Neural cell (in vitro differentiated cells): ENCODE data around the gene NRSN1. TPM values are rescaled to one million over a fixed set of nuclear protein-coding genes. Genes with fewer than 3 reads are reported as not detected.

Experiments
- H2AFZ ChIP-seq: fragments of 200-600, 300-800 bp; sonication (generic), shearing (Covaris generic); 2 replicates; pipeline ENCODE4 v1.6.0; 2014; ENCODE audit warnings: low read depth, mild to moderate bottlenecking, antibody characterized with exemption, low read length, moderate library complexity
- H3F3A ChIP-seq: fragments of 200-600 bp; shearing (Covaris generic); 2 replicates; pipeline ENCODE4 v1.6.1; 2016; ENCODE audit warnings: mild to moderate bottlenecking, moderate library complexity, mixed read lengths, antibody characterized with exemption, low read length; ENCODE audit not compliant: insufficient read depth, poor library complexity, severe bottlenecking
- H3K27ac ChIP-seq: fragments of 200-600, 300-800 bp; sonication (generic), shearing (Covaris generic); 2 replicates; pipeline ENCODE4 v1.5.1; 2014; ENCODE audit warnings: mild to moderate bottlenecking, low read length, moderate library complexity
- H3K27me3 ChIP-seq: fragments of 300-800, 200-600 bp; sonication (generic), shearing (Covaris generic); 2 replicates; pipeline ENCODE4 v1.6.0; 2014; ENCODE audit warnings: mild to moderate bottlenecking, low read depth, low read length, moderate library complexity; ENCODE audit not compliant: insufficient read depth
- H3K36me3 ChIP-seq: fragments of 300-800, 200-600 bp; sonication (generic), shearing (Covaris generic); 2 replicates; pipeline ENCODE4 v1.5.1; 2014; ENCODE audit warnings: mild to moderate bottlenecking, antibody characterized with exemption, low read length, moderate library complexity; ENCODE audit not compliant: insufficient read depth
- H3K4me2 ChIP-seq: fragments of 300-800, 200-600 bp; sonication (generic), shearing (Covaris generic); 2 replicates; pipeline ENCODE4 v1.6.0; 2014; ENCODE audit warnings: mild to moderate bottlenecking, low read length
- H3K4me3 ChIP-seq: fragments of 300-800, 200-600 bp; sonication (generic), shearing (Covaris generic); 2 replicates; pipeline ENCODE4 v1.5.1; 2014; ENCODE audit warnings: mild to moderate bottlenecking, low read length, moderate library complexity
- H3K79me2 ChIP-seq: fragments of 200-600 bp; shearing (Covaris generic); replicated peaks from 2 replicates; pipeline ENCODE4 v1.6.0; 2014; ENCODE audit warnings: mild to moderate bottlenecking, low read length, moderate library complexity; ENCODE audit not compliant: insufficient read depth
- H3K9ac ChIP-seq: fragments of 300-800, 200-600 bp; sonication (generic), shearing (Covaris generic); 2 replicates; pipeline ENCODE4 v1.6.1; 2016; ENCODE audit warnings: mild to moderate bottlenecking, low read length, mixed read lengths
- H3K9me2 ChIP-seq: fragments of 200-600 bp; shearing (Covaris generic); 2 replicates; pipeline ENCODE4 v1.6.1; 2016; ENCODE audit warnings: mild to moderate bottlenecking, low read length, mixed read lengths; ENCODE audit not compliant: insufficient read depth
- H3K9me3 ChIP-seq: fragments of 200-600, 300-800 bp; sonication (generic), shearing (Covaris generic); 2 replicates; pipeline ENCODE4 v1.6.1; 2016; ENCODE audit warnings: mild to moderate bottlenecking, mixed run types, low read length, moderate library complexity, mixed read lengths
- H4K20me1 ChIP-seq: fragments of 200-600 bp; shearing (Covaris generic); 2 replicates; pipeline ENCODE4 v1.6.1; 2016; ENCODE audit warnings: mild to moderate bottlenecking, mixed run types; ENCODE audit not compliant: insufficient read depth
- EP300 ChIP-seq: fragments of 450-650 bp; conservative IDR thresholded peaks from 2 replicates; pipeline ENCODE4 v1.6.1; 2014; ENCODE audit warnings: antibody characterized with exemption, mild to moderate bottlenecking, moderate library complexity; ENCODE audit not compliant: poor library complexity, severe bottlenecking
- EZH2 ChIP-seq: fragments of 200-600, 300-800 bp; shearing (Covaris generic), sonication (generic); IDR thresholded peaks from 2 replicates; pipeline ENCODE4 v1.6.1; 2014; ENCODE audit warnings: antibody characterized with exemption, low read length, borderline replicate concordance, mild to moderate bottlenecking; ENCODE audit not compliant: insufficient read depth, poor library complexity, severe bottlenecking
- MXI1 ChIP-seq: fragments of 450-650 bp; conservative IDR thresholded peaks from 2 replicates; pipeline ENCODE4 v1.6.1; 2014; ENCODE audit warnings: antibody characterized with exemption, mild to moderate bottlenecking; ENCODE audit not compliant: poor library complexity, severe bottlenecking
- POLR2AphosphoS5 ChIP-seq: IDR thresholded peaks from 2 replicates; pipeline ENCODE4 v1.6.1; 2012
- RAD21 ChIP-seq: fragments of 450-650 bp; conservative IDR thresholded peaks from 2 replicates; pipeline ENCODE4 v1.6.1; 2014; ENCODE audit warnings: antibody characterized with exemption, mild to moderate bottlenecking, moderate library complexity
- SMC3 ChIP-seq: fragments of 450-650 bp; conservative IDR thresholded peaks from 2 replicates; pipeline ENCODE4 v1.6.1; 2014; ENCODE audit warnings: antibody characterized with exemption, mild to moderate bottlenecking, moderate library complexity; ENCODE audit not compliant: poor library complexity
- TAF1 ChIP-seq: IDR thresholded peaks from 2 replicates; pipeline ENCODE4 v1.6.1; 2012; ENCODE audit warnings: low read depth
- polyA plus RNA-seq: library from polyadenylated mRNA; depleted of rRNA; stranded (reverse); fragments of >200 nt; gene quantifications from 2 replicates; pipeline ENCODE4 v1.2.3, GENCODE V29; 2014
- TF ChIP-seq, protein P1 (sequence below): IDR thresholded peaks from 2 replicates; pipeline ENCODE4 v1.6.1; 2012; ENCODE audit warnings: borderline replicate concordance
- TF ChIP-seq, protein P2 (sequence below): fragments of 450-650 bp; IDR thresholded peaks from 2 replicates; pipeline ENCODE4 v1.5.1; 2014; ENCODE audit warnings: antibody characterized with exemption, mild to moderate bottlenecking, moderate library complexity; ENCODE audit not compliant: poor library complexity, severe bottlenecking

Gene NRSN1
- polyA plus RNA-seq, 1 donor from 2014 or later = 23.1 TPM

DNA sequence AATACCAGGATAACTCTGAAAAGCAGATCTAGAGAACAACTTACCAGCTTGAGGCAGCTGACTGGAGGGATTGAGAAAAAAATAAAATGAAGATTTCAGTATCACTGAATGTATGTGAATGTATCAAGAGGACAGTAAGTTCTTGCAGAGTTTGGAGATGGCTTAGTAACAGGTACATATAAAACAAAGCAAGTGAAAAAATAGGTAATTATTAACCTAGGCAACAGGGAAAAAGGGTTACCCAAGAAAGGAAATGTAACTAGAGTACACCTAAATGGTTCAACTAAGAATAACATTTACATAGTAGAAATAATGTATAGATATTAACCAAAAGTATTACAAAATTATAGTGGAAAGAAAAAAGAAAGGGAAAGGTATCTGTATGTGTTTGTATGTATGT lies 67.3 kb downstream of the NRSN1 start:
- no peak overlapping the region for H2AFZ ChIP-seq
- H3K27ac ChIP-seq = no peak overlapping the region
- no peaks in the 10 kb centered on the region for H3K36me3 ChIP-seq
- H4K20me1 ChIP-seq = no peaks in the 10 kb centered on the region
- H3K27me3 ChIP-seq = no peaks in the 10 kb centered on the region
- TF ChIP-seq, protein P1, sequence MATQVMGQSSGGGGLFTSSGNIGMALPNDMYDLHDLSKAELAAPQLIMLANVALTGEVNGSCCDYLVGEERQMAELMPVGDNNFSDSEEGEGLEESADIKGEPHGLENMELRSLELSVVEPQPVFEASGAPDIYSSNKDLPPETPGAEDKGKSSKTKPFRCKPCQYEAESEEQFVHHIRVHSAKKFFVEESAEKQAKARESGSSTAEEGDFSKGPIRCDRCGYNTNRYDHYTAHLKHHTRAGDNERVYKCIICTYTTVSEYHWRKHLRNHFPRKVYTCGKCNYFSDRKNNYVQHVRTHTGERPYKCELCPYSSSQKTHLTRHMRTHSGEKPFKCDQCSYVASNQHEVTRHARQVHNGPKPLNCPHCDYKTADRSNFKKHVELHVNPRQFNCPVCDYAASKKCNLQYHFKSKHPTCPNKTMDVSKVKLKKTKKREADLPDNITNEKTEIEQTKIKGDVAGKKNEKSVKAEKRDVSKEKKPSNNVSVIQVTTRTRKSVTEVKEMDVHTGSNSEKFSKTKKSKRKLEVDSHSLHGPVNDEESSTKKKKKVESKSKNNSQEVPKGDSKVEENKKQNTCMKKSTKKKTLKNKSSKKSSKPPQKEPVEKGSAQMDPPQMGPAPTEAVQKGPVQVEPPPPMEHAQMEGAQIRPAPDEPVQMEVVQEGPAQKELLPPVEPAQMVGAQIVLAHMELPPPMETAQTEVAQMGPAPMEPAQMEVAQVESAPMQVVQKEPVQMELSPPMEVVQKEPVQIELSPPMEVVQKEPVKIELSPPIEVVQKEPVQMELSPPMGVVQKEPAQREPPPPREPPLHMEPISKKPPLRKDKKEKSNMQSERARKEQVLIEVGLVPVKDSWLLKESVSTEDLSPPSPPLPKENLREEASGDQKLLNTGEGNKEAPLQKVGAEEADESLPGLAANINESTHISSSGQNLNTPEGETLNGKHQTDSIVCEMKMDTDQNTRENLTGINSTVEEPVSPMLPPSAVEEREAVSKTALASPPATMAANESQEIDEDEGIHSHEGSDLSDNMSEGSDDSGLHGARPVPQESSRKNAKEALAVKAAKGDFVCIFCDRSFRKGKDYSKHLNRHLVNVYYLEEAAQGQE = no peak
- TF ChIP-seq MXI1 = no peak
- no peak for TF ChIP-seq EZH2
- TF ChIP-seq, protein P2, sequence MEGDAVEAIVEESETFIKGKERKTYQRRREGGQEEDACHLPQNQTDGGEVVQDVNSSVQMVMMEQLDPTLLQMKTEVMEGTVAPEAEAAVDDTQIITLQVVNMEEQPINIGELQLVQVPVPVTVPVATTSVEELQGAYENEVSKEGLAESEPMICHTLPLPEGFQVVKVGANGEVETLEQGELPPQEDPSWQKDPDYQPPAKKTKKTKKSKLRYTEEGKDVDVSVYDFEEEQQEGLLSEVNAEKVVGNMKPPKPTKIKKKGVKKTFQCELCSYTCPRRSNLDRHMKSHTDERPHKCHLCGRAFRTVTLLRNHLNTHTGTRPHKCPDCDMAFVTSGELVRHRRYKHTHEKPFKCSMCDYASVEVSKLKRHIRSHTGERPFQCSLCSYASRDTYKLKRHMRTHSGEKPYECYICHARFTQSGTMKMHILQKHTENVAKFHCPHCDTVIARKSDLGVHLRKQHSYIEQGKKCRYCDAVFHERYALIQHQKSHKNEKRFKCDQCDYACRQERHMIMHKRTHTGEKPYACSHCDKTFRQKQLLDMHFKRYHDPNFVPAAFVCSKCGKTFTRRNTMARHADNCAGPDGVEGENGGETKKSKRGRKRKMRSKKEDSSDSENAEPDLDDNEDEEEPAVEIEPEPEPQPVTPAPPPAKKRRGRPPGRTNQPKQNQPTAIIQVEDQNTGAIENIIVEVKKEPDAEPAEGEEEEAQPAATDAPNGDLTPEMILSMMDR = no peak
- TF ChIP-seq RAD21 = no peak
- TF ChIP-seq TAF1 = no peak
- TF ChIP-seq POLR2AphosphoS5 = no peak
- TF ChIP-seq EP300 = no peak
- no peak for TF ChIP-seq SMC3
- no peaks in the 10 kb centered on the region for H3K9me3 ChIP-seq
- H3K4me2 ChIP-seq = no peak overlapping the region
- H3K79me2 ChIP-seq = no peaks in the 10 kb centered on the region
- no peaks in the 10 kb centered on the region for H3K9me2 ChIP-seq
- no peak overlapping the region for H3K4me3 ChIP-seq
- H3F3A ChIP-seq = no peaks in the 10 kb centered on the region
- no peak overlapping the region for H3K9ac ChIP-seq

DNA sequence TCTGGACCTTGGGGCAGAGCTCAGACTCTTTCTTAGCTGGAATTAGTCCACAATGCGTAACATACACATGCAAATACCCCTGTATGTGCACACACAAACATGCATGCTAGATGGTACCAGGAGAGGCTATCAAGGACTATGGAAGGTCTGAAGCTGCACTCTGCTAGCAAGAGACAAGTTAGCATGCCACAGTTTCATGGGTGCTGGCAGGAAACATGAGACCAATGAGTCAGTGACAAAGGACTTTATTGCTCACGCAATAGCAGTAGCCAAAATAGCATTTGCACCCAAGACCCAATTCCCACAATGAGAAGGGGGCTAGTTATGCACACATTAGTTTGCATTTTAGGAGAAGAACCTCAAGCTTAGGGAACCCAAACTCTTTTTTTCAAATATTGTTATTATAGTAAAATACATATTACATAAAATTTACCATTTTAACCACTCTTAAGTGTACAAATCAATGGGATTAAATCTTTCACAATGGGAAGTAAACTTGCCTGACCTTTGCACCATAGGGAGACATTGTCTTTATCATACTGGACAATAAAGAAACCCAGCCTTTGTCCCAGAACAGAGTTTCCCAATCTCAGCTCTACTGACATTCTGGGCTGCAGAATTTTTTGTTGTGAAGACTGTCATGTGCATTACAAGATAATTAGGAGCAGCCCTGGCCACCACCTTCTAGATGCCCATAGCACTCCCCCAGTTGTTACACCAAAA lies 69.1 kb downstream of the NRSN1 start:
- TF ChIP-seq SMC3 = no peak
- TF ChIP-seq EZH2 = no peak
- TF ChIP-seq RAD21 = no peak
- TF ChIP-seq MXI1 = no peak
- TF ChIP-seq POLR2AphosphoS5 = no peak
- TF ChIP-seq EP300 = no peak
- no peak for TF ChIP-seq TAF1
- TF ChIP-seq, protein P1 = no peak
- TF ChIP-seq, protein P2 = no peak
- Histone ChIP-seq H3K9me3 (no peaks in the 10 kb centered on the region), H4K20me1 (no peaks in the 10 kb centered on the region), H3K27ac (no peak overlapping the region), H3K79me2 (no peaks in the 10 kb centered on the region), H3K36me3 (no peaks in the 10 kb centered on the region), H3K9ac (no peak overlapping the region), H2AFZ (no peak overlapping the region), H3K4me2 (no peak overlapping the region), H3K9me2 (no peaks in the 10 kb centered on the region), H3K27me3 (no peaks in the 10 kb centered on the region), H3K4me3 (no peak overlapping the region), H3F3A (no peaks in the 10 kb centered on the region)
